Stimulated activated naive B cell treated with anti-CD40 and anti-IgM and Interleukin-4, amounts not matched to agents 10 μg/mL and 1 μg/mL and 100 μg/mL, for 72 hours (primary cell): Measurements from ENCODE around the gene SPATA13.

Experiments
- ATAC-seq, 2 donors: fragments of 150-1000 bp; cut with Tn5 transposase; replicated peaks; 2 replicates each; pipeline ENCODE4 v1.10.0; 2021; ENCODE audit warnings: moderate library complexity in 1 of 2
- DNase-seq: peaks from one replicate; pipeline ENCODE4 v3.0.0; 2021
- H3K27ac Mint-ChIP-seq: one replicate; pipeline ENCODE4 v1.8.0; 2022; ENCODE audit warnings: mild to moderate bottlenecking, mixed read lengths
- H3K27me3 Mint-ChIP-seq, 2 donors: one replicate each; pipeline ENCODE4 v1.8.0; 2022; ENCODE audit warnings: mixed read lengths in 2 of 2
- H3K36me3 Mint-ChIP-seq, 2 donors: one replicate each; pipeline ENCODE4 v1.8.0; 2022; ENCODE audit warnings: mixed read lengths in 2 of 2, mild to moderate bottlenecking in 1 of 2
- H3K4me1 Mint-ChIP-seq, 2 donors: one replicate each; pipeline ENCODE4 v1.8.0; 2022; ENCODE audit warnings: mixed read lengths in 2 of 2, mild to moderate bottlenecking in 1 of 2
- H3K4me3 Mint-ChIP-seq, 2 donors: one replicate each; pipeline ENCODE4 v1.8.0; 2022; ENCODE audit warnings: mild to moderate bottlenecking in 2 of 2, mixed read lengths in 2 of 2, moderate library complexity in 1 of 2
- H3K9me3 Mint-ChIP-seq, 2 donors: one replicate each; pipeline ENCODE4 v1.8.0; 2022; ENCODE audit warnings: mixed read lengths in 2 of 2, mild to moderate bottlenecking in 1 of 2

The SPATA13 gene

GRCh38 chr13:24234200-24234915, 73.8 kb downstream of the SPATA13 start:
- Mint-ChIP-seq H3K27me3 (no peaks in the 10 kb centered on the region), H3K9me3 (no peaks in the 10 kb centered on the region), H3K27ac (no peak overlapping the region), H3K4me3 (no peak overlapping the region), H3K4me1 (peaks cover 3 to 27% of the 10 kb centered on the region in 2 donors), H3K36me3 (peaks cover 0 to 2% of the 10 kb centered on the region in 2 donors)
- DNase-seq, result no peak
- peak; percentile 80 to 85 for ATAC-seq

- Mint-ChIP-seq H3K4me1 (peaks cover 3 to 15% of the 10 kb centered on the region in 2 donors), H3K4me3 (no peak overlapping the region), H3K27me3 (no peaks in the 10 kb centered on the region), H3K9me3 (no peaks in the 10 kb centered on the region), H3K36me3 (peaks cover 0 to 2% of the 10 kb centered on the region in 2 donors), H3K27ac (no peak overlapping the region)
- ATAC-seq (no peak), DNase-seq (no peak)
These were observed 76.8 kb downstream of the SPATA13 start for GRCh38 chr13:24237356-24237755.

DNA sequence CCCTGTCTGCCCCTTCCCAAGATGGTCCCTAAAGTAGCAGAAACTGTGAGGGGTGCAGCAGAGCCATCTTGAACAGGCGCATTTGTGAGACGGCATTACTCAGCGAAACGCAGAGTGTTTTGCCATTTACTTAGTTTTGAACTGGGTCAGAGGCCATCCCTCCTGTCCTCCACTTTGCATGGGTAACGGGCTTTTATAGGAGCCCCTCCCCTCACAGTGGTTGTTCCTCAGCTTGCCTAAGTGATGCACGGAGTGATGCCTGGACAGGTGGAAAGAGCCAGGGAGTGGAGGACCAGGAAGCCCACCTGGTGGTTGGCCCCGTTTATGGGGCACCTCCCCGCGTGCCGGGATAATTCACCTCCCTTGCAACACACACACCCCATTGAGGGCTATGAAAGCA, 80.8 kb downstream of the SPATA13 start:
- DNase-seq, result no peak
- Mint-ChIP-seq H3K4me3 (no peak overlapping the region), H3K36me3 (no peaks in the 10 kb centered on the region), H3K27ac (no peak overlapping the region), H3K9me3 (no peaks in the 10 kb centered on the region), H3K27me3 (no peaks in the 10 kb centered on the region), H3K4me1 (no peaks in the 10 kb centered on the region)
- ATAC-seq, result no peak

DNA sequence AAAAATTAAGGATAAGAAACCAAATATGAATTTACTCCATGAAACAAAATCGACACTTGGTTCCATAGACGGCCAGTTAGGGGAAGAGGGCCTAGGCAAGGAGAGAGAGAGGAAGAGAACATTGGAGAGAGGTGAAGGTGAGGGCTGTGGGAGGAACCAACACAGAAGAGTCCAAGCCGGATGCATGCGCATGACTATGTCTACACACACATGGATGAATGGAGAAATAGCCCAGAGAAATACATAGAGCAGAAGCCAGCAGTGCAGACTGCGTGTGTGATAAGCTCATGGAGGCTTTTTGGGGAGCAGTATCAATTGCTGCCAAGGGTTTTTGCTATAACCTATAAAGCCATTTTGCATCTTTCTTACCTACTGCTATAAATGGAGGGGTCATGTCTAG, 81.6 kb downstream of the SPATA13 start:
- Mint-ChIP-seq H3K27me3 (no peaks in the 10 kb centered on the region), H3K4me1 (no peaks in the 10 kb centered on the region), H3K27ac (no peak overlapping the region), H3K36me3 (no peaks in the 10 kb centered on the region), H3K4me3 (no peak overlapping the region), H3K9me3 (no peaks in the 10 kb centered on the region)
- DNase-seq (no peak), ATAC-seq (no peak)

GRCh38 chr13:24243302-24243701, 82.8 kb downstream of the SPATA13 start:
- no peak for ATAC-seq
- no peaks in the 10 kb centered on the region for H3K36me3 Mint-ChIP-seq
- no peaks in the 10 kb centered on the region for H3K4me1 Mint-ChIP-seq
- H3K4me3 Mint-ChIP-seq, result no peak overlapping the region
- no peaks in the 10 kb centered on the region for H3K9me3 Mint-ChIP-seq
- no peak overlapping the region for H3K27ac Mint-ChIP-seq
- H3K27me3 Mint-ChIP-seq, result no peaks in the 10 kb centered on the region
- DNase-seq, result no peak

DNA sequence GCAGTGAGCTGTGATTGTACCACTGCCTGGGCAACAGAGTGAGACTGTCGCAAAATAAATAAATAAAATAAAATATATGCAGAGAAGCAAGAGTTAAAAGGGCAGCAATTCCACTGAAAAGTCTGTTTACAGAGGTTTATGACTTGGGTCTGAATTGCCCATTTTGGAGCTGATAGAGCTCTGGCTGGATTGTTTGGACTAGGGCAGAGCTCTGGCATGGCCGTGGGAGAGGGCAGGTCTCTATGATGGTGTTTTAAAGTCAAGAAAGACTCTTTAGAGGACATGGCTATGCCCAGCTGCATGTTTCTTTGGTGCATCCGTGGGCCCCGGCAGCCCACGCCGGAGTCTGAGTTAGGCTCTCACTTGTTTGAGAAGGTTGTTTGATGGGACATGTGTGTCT, 84.3 kb downstream of the SPATA13 start:
- no peaks in the 10 kb centered on the region for H3K4me1 Mint-ChIP-seq
- H3K27ac Mint-ChIP-seq, result no peak overlapping the region
- H3K4me3 Mint-ChIP-seq, result no peak overlapping the region
- H3K9me3 Mint-ChIP-seq, result no peaks in the 10 kb centered on the region
- H3K36me3 Mint-ChIP-seq, result no peaks in the 10 kb centered on the region
- no peak for DNase-seq
- no peaks in the 10 kb centered on the region for H3K27me3 Mint-ChIP-seq
- no peak for ATAC-seq

DNA sequence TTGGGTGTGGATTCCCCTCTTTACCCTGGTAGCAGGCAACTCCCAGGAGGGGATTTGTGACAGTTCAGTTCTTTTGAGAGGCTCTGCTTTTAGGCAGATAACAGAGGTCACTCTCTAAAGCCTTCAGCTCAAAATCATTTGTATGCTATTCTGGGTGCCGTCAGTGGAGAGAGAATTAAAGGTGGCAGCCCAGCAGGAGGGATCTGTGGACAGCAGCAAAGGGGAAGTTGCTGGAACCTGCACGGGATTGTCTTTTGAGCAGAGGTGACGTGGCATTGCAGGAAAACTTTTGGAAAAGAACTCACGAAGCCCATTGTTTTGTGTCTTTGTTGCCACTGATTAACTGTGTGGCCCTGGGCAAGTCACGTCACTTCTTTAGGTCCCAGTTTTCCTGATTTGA, 86.5 kb downstream of the SPATA13 start:
- Mint-ChIP-seq H3K36me3 (no peaks in the 10 kb centered on the region), H3K4me1 (no peaks in the 10 kb centered on the region), H3K27ac (no peak overlapping the region), H3K9me3 (no peaks in the 10 kb centered on the region), H3K27me3 (no peaks in the 10 kb centered on the region), H3K4me3 (no peak overlapping the region)
- no peak for ATAC-seq
- DNase-seq, result no peak

DNA sequence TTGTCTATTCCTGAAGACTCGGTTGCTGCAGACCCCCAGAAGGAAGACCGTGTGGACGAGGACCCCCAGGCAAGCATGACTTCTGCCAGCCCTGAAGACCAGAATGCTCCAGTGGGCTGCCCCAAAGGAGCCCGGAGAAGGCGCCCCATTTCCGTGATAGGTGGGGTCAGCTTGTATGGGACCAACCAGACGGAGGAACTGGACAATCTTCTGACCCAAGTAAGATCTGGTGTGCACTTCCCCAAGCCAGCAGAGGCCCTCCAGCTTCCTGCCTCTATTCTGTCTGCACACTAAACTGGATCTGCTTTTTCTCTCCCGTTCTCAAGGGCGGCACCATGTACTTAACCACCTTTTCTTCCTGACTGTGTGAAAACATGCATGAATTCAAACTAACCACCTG, 89.1 kb downstream of the SPATA13 start:
- Mint-ChIP-seq H3K4me1 (peaks cover 14 to 17% of the 10 kb centered on the region in 2 donors), H3K36me3 (peaks cover 0 to 4% of the 10 kb centered on the region in 2 donors), H3K4me3 (no peak overlapping the region), H3K9me3 (no peaks in the 10 kb centered on the region), H3K27ac (no peak overlapping the region), H3K27me3 (no peaks in the 10 kb centered on the region)
- no peak for DNase-seq
- no peak for ATAC-seq

GRCh38 chr13:24250376-24251057, 90.0 kb downstream of the SPATA13 start:
- Mint-ChIP-seq H3K27me3 (no peaks in the 10 kb centered on the region), H3K4me3 (no peak overlapping the region), H3K36me3 (peaks cover 0 to 4% of the 10 kb centered on the region in 2 donors), H3K9me3 (no peaks in the 10 kb centered on the region), H3K27ac (no peak overlapping the region), H3K4me1 (peaks cover 18 to 22% of the 10 kb centered on the region in 2 donors)
- ATAC-seq (no peak), DNase-seq (no peak)

GRCh38 chr13:24251525-24251924, 91.0 kb downstream of the SPATA13 start:
- no peak for ATAC-seq

DNA sequence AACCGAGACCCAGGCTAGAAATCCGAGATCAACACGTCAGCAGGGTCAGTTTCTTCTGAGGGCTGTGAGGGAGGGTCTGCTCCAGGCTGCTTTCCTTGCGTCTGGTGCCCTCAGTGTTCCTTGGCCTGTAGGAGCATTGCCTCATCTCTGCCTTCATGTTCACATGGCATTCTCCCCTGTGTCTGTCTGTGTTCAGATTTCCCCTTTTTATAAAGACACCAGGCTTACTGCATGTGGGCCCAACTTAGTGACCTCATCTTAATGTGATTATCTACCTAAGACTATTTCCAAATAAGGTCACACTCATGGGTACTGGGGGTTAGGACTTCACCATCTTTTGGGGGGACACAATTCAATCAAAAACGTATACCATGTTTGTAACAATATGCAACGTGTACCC, 91.6 kb downstream of the SPATA13 start:
- no peak for DNase-seq
- no peaks in the 10 kb centered on the region for H3K27me3 Mint-ChIP-seq
- peaks cover 0 to 4% of the 10 kb centered on the region in 2 donors for H3K36me3 Mint-ChIP-seq
- no peak overlapping the region for H3K27ac Mint-ChIP-seq
- no peak overlapping the region for H3K4me3 Mint-ChIP-seq
- H3K4me1 Mint-ChIP-seq, result peaks cover 18 to 22% of the 10 kb centered on the region in 2 donors
- H3K9me3 Mint-ChIP-seq, result no peaks in the 10 kb centered on the region
- ATAC-seq, result no peak

More at GRCh38 chr13:24251525-24251924, 91.0 kb downstream of the SPATA13 start:
- DNase-seq, result no peak
- peaks cover 18 to 22% of the 10 kb centered on the region in 2 donors for H3K4me1 Mint-ChIP-seq
- H3K27ac Mint-ChIP-seq, result no peak overlapping the region
- H3K9me3 Mint-ChIP-seq, result no peaks in the 10 kb centered on the region
- H3K27me3 Mint-ChIP-seq, result no peaks in the 10 kb centered on the region
- H3K4me3 Mint-ChIP-seq, result no peak overlapping the region
- peaks cover 0 to 4% of the 10 kb centered on the region in 2 donors for H3K36me3 Mint-ChIP-seq

DNA sequence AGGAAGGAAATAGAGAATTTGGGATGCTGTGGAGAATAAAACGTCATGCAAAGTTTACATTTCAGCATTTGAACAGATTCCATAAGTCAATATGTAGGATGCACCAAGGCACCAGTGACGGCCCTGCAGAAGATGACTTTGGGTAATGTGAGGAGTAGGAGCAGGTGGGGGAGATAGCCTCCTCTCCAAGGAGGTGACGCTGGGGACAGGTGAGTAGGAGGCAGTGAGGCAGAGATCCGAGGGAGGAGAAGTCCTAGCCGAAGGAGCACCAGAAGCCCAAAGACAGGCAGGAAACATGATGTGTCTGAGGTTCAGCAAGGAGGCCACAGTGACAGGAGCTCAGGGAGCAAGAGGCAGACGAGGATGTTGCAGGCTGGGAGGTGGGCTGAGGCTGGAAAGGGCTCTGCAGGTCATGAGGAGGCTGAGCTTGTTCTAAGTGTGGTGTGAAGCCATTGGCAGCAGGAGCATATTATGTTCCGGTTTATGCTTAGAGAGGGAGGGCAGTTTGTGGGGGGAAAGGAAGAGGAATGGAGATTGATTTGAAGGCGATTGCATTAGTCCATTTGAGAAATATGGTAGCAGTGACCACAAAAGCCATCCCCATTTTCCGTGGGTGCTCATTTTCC, 93.1 kb downstream of the SPATA13 start:
- ATAC-seq (no peak), DNase-seq (no peak)
- H3K4me1 Mint-ChIP-seq, result peaks cover 18 to 22% of the 10 kb centered on the region in 2 donors
- H3K9me3 Mint-ChIP-seq, result no peaks in the 10 kb centered on the region
- H3K27me3 Mint-ChIP-seq, result no peaks in the 10 kb centered on the region
- H3K36me3 Mint-ChIP-seq, result peaks cover 0 to 4% of the 10 kb centered on the region in 2 donors
- H3K27ac Mint-ChIP-seq, result no peak overlapping the region
- H3K4me3 Mint-ChIP-seq, result peak overlapping the region in 1 of 2 donors; percentile 42

DNA sequence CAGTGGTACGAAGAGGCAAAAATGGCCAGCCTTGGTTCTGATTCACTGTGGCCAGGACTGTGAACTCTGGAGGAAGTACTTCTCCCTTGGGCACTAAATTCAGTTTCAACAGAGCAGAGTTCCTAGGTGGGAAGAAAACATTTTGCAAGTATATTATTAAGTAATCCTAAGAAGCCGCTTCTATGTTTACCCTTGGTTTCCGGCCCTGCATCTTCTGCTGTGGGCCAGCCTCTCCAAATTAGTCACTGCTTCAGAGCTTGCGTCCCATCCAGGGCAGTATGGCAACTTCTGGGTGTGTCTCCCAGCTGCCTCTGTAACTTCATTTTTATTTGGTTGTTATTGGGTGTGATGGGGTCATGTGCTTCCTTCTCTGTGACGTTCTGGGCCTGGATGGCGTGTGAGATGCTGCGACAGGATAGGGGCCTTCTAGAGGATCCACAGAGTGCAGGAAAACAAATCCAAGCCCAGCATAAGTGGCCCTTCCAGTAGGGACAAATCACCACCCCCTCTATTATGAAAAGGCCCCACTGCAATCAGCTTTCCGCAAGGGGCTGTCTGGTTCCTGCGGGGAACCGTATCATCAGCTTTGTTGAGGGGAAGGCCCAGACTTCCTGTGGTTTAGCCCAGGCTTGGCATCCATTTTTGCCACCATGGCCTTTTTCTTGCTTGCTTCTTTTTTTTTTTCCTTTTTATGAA, 93.8 kb downstream of the SPATA13 start:
- Mint-ChIP-seq H3K4me1 (peaks cover 18 to 22% of the 10 kb centered on the region in 2 donors), H3K27me3 (no peaks in the 10 kb centered on the region)
- ATAC-seq, result peak; percentile 51 to 90

DNA sequence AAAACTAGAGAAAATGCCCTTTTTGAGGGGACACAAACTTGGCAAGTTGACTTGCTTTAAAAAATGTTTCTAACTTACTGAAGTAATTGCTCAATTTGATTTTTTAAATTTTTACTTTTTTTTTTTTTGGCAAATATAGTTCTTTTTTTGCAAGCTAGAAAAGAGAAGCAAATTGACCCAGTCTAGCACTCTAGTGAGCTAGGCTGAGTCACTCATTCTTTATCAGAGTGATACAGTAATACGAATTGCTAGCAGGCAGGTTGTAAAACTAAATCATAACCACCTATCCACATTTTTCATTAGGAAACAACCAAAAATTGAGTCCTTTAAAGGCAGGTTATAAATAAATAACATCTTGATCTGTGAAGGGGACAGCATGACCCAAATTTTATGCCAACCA, 97.0 kb downstream of the SPATA13 start:
- Mint-ChIP-seq H3K36me3 (no peaks in the 10 kb centered on the region), H3K4me3 (no peak overlapping the region), H3K27ac (no peak overlapping the region), H3K4me1 (peaks cover 25 to 32% of the 10 kb centered on the region in 2 donors), H3K9me3 (no peaks in the 10 kb centered on the region), H3K27me3 (no peaks in the 10 kb centered on the region)
- ATAC-seq (no peak), DNase-seq (no peak)

More for the DNA sequence above, 93.8 kb downstream of the SPATA13 start:
- DNase-seq, result no peak
- no peaks in the 10 kb centered on the region for H3K9me3 Mint-ChIP-seq
- H3K4me3 Mint-ChIP-seq, result peak overlapping the region in 1 of 2 donors; percentile 7
- H3K27ac Mint-ChIP-seq, result no peak overlapping the region
- peaks cover 0 to 4% of the 10 kb centered on the region in 2 donors for H3K36me3 Mint-ChIP-seq
